22Rv1 (cell line): Measurements from ENCODE around the gene SYCN.

Experiments used
- H3K27ac ChIP-seq: fragments of 450-650 bp; 2 replicates; pipeline ENCODE4 v1.5.1; 2017
- ZFX ChIP-seq: fragments of 450-650 bp; IDR thresholded peaks from 2 replicates; pipeline ENCODE4 v1.6.1; 2017; ENCODE audit warnings: antibody characterized with exemption, borderline replicate concordance
- TF ChIP-seq, protein P1 (sequence below): fragments of 450-650 bp; IDR thresholded peaks from 2 replicates; pipeline ENCODE4 v1.5.1; 2017; ENCODE audit warnings: mild to moderate bottlenecking

Gene SYCN

DNA sequence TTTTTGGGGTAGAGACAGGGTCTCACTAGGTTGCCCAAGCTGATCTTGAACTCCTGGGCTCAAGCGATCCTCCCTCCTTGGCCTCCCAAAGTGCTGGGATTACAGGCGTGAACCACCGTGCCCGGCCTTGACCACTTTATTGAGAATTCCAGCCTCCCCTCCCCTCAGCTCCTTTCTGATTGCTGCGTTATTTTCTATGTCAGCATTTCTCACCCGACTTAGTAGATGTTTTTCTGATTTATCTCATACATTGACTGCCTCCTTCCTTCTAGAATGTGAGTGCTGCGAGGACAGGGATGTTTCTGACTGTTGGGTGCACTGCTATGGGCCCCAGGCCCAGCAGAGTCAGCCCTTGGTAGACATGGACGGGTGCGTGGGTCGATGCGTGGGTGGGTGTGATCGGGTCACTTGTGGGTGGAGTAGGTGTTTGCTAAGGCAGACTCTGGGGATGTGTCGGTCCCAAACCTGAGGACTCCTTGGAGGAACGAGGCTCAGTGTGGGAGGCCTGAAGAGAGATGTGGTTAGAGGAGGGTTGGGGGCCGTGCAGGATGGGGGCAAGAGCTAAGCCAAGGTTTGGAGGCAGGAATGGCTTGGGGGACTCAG lies 41.5 kb downstream of the SYCN start:
- peak overlapping the region; percentile 97; the same call in 1 of the 2 replicates for H3K27ac ChIP-seq
- TF ChIP-seq, protein P1, sequence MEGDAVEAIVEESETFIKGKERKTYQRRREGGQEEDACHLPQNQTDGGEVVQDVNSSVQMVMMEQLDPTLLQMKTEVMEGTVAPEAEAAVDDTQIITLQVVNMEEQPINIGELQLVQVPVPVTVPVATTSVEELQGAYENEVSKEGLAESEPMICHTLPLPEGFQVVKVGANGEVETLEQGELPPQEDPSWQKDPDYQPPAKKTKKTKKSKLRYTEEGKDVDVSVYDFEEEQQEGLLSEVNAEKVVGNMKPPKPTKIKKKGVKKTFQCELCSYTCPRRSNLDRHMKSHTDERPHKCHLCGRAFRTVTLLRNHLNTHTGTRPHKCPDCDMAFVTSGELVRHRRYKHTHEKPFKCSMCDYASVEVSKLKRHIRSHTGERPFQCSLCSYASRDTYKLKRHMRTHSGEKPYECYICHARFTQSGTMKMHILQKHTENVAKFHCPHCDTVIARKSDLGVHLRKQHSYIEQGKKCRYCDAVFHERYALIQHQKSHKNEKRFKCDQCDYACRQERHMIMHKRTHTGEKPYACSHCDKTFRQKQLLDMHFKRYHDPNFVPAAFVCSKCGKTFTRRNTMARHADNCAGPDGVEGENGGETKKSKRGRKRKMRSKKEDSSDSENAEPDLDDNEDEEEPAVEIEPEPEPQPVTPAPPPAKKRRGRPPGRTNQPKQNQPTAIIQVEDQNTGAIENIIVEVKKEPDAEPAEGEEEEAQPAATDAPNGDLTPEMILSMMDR: no peak
- TF ChIP-seq ZFX: no peak

DNA sequence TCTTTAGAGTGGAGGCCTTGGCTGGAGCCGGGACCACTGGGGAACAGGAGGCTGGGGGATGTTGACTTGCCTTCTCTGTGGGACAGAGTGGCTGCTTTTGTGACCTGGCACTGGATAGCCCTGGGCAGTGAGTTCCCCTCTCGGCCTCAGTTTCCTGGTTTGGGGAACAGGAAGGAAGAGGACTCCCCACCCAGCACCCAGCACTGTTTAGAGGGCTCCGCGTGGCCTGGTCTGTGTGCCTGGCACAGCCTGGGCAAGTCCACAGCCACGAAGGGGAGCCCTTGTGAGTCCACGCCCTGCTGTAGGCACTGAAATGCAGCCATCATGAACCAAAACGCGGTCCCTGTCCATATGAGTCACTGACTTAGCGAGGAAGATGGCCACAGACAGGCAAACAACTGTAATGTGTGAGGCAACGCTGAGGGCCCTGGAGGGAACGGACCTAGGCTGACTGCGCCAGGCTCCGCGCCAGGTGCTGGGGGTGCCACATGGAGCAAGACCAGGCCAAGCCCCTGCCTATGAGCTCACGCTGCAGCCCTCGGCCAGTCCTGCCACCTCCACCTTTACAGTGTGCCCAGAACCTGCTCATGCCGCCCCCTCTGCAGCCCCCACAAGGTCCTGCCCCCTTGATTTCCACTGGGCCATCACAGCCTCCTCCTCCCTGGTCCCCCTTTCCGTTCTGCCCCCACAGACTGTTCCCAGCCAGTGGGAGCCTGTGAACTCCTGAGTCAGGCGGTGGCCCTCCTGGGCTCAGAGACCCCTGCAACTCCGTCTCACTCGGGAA lies 43.0 kb downstream of the SYCN start:
- no peak for TF ChIP-seq ZFX
- TF ChIP-seq, protein P1: no peak
- peak overlapping the region; percentile 97 for H3K27ac ChIP-seq

DNA sequence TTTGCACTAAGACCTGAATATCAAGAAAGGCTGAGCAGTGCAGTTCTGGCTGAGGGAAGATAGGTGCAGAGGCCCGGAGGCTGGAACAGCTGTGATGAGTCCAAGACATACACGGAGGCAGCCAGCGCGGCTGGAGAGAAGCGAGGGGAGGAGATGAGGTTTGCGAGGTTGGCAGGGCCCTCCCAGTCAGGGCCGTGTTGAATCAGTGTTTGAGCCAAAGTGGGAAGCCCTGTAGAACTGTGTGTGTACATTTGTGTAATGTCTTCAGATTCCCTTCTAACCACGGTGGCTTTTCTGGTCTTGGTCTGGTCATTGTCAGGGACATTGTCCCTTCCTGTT lies 43.6 kb downstream of the SYCN start:
- TF ChIP-seq, protein P1: no peak
- TF ChIP-seq ZFX: no peak
- H3K27ac ChIP-seq: peak overlapping the region; percentile 97

DNA sequence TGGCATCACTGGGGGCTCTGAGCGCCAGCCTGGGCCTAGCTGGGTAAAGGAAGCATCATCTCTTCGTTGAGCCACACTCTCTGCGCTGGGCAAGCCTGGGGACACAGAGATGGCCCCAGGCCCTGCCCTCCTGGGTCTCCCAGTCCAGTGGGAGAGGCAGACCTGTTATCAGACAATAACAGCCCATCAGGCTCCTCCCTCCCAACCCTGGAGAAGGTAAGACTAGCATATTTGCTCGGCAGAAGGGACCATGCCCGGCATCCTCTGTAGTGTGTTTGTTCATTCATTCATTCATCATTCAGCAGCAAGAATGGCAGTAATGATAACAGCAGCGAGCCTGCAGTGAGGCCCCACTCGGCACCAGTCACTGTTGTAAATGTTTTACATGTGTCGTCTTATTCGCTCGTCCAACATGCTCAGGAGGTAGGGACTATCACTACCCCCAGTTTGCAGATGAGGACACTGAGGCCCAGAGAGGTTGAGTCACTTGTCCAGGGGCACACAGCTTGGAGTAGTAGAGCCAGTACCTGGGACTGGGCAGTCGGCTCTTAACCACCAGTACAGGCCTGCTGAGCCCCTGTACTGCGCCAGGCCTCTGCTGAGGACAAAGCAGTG lies 45.3 kb downstream of the SYCN start:
- peak overlapping the region; percentile 97 for H3K27ac ChIP-seq
- TF ChIP-seq ZFX: no peak
- TF ChIP-seq, protein P1: no peak

DNA sequence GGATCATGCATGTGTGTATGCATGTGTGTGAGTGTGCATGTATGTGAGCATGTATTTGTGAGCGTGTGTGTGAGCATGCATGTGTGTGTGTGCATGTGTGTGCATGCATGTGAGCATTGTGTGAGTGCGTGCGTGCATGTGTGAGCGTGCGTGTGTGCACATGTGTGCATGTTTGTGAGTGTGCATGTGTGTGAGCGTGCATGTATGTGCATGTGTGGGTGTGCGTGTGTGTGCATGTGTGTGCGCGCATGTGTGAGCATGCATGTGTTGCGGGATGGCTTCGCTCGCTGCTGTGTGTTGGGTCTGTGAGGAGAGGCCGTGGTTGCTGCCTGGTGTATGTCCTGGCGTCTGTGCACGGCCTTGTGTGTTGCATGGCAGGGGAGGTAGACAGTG lies 46.1 kb downstream of the SYCN start:
- TF ChIP-seq ZFX: no peak
- TF ChIP-seq, protein P1: no peak
- H3K27ac ChIP-seq: peak overlapping the region; percentile 97

DNA sequence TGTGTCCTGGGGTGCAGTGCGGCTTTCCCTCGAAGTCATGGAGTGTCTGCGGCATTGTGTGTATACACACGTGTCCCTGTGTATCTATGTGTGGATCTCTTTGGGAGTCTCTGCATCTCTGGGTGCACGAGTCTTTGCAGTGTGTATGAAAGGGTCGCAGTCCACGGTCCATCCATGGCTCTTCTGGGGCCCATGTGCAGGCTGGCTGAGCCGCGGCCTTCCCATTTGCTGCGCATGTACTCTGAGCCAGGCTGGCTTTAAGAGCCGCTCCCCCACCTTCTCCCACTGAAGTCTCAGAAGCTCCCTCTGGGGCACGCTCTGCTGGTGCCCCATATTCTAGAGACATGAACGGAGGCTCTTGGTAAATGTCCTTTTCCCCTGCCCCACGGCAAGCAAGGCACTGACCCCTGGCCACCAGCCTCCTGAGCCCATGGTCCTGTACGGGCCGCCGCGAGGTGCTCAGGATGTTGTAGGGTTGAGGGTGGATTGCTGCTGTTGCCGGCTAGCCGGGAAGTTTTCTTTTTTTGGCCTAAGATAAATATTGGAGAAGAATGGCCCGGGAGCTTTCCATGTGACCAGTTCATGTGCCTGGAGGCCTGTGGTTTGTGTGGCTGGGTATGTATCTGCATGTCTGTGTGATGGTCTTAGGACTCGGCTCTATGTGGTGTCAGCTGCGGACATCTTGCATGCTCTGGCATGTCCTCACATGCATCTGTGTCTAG lies 46.6 kb downstream of the SYCN start:
- no peak for TF ChIP-seq ZFX
- TF ChIP-seq, protein P1: no peak
- peak overlapping the region; percentile 97 for H3K27ac ChIP-seq
